ENCODE data around the gene MINDY4. TPM values are rescaled to one million over a fixed set of nuclear protein-coding genes. Genes with fewer than 3 reads are reported as not detected.
"Not testable (repeated sequence)": the region's sequence is repeated elsewhere in the genome, so short reads cannot be mapped to it uniquely, and the experiment has no call there.

Gene MINDY4
- total RNA-seq, 1 experiment from 2014 or later = 9.2 TPM

- no peak for TF ChIP-seq CTCF (IDR thresholded peaks at IDR 0.05; ENCODE audit: unreplicated experiment)
- peak; percentile 39 for DNase-seq (ENCODE audit: unreplicated experiment)
- intact Hi-C loops (cut with micrococcal nuclease) = no loop called here
- no peak overlapping the region for H3K27ac Mint-ChIP-seq (ENCODE audit: low read depth, unreplicated experiment)
- POLR2A ChIA-PET = no interaction called here
- H3K4me3 Mint-ChIP-seq (ENCODE audit: unreplicated experiment) = no peak overlapping the region
- no peaks in the 10 kb centered on the region for H3K9me3 Mint-ChIP-seq (ENCODE audit: unreplicated experiment)
- peaks cover 13% of the 10 kb centered on the region for H3K36me3 Mint-ChIP-seq (ENCODE audit: insufficient read depth, unreplicated experiment)
- no peaks in the 10 kb centered on the region for H3K27me3 Mint-ChIP-seq (ENCODE audit: insufficient read depth, unreplicated experiment)
- H3K4me1 Mint-ChIP-seq (ENCODE audit: insufficient read depth, unreplicated experiment) = peaks cover 19% of the 10 kb centered on the region
- CTCF ChIA-PET = interaction anchor here (0.6 to 4.9 kb wide), 9 partner anchors 10 to 318 kb away, joined by 3 to 33 read pairs (median 6); no protein-coding TSS in a partner anchor
- no TSS peak for BruUV-seq (replicated peaks)
These were observed 33.0 kb downstream of the MINDY4 start for GRCh38 chr7:30804078-30804661.

- CTCF ChIA-PET = interaction anchor here (0.6 to 4.9 kb wide), 9 partner anchors 19 to 317 kb away, joined by 3 to 33 read pairs (median 3); no protein-coding TSS in a partner anchor
- Mint-ChIP-seq H3K27ac (ENCODE audit: low read depth, unreplicated experiment) (no peak overlapping the region), H3K27me3 (ENCODE audit: insufficient read depth, unreplicated experiment) (no peaks in the 10 kb centered on the region), H3K4me1 (ENCODE audit: insufficient read depth, unreplicated experiment) (peaks cover 11% of the 10 kb centered on the region), H3K36me3 (ENCODE audit: insufficient read depth, unreplicated experiment) (peaks cover 13% of the 10 kb centered on the region), H3K4me3 (ENCODE audit: unreplicated experiment) (no peak overlapping the region), H3K9me3 (ENCODE audit: unreplicated experiment) (no peaks in the 10 kb centered on the region)
- BruUV-seq (replicated peaks) = no TSS peak
- POLR2A ChIA-PET = no interaction called here
- intact Hi-C loops (cut with micrococcal nuclease) = no loop called here
- DNase-seq (ENCODE audit: unreplicated experiment) = no peak
- TF ChIP-seq CTCF (IDR thresholded peaks at IDR 0.05; ENCODE audit: unreplicated experiment) = no peak
These were observed 34.0 kb downstream of the MINDY4 start for GRCh38 chr7:30805081-30805691.

- intact Hi-C loops (cut with micrococcal nuclease) = no loop called here
- no peaks in the 10 kb centered on the region for H3K9me3 Mint-ChIP-seq (ENCODE audit: unreplicated experiment)
- POLR2A ChIA-PET = interaction anchor here (0.6 to 0.7 kb wide), 2 partner anchors 67 to 162 kb away, joined by 3 to 6 read pairs; no protein-coding TSS in a partner anchor
- BruUV-seq (replicated peaks) = no TSS peak
- H3K4me1 Mint-ChIP-seq (ENCODE audit: insufficient read depth, unreplicated experiment) = peaks cover 11% of the 10 kb centered on the region
- TF ChIP-seq CTCF (IDR thresholded peaks at IDR 0.05; ENCODE audit: unreplicated experiment) = no peak
- no peak for DNase-seq (ENCODE audit: unreplicated experiment)
- H3K27ac Mint-ChIP-seq (ENCODE audit: low read depth, unreplicated experiment) = no peak overlapping the region
- H3K4me3 Mint-ChIP-seq (ENCODE audit: unreplicated experiment) = no peak overlapping the region
- H3K36me3 Mint-ChIP-seq (ENCODE audit: insufficient read depth, unreplicated experiment) = peaks cover 13% of the 10 kb centered on the region
- CTCF ChIA-PET = interaction anchor here (0.7 to 4.9 kb wide), 8 partner anchors 18 to 317 kb away, joined by 3 to 33 read pairs (median 3); no protein-coding TSS in a partner anchor
- no peaks in the 10 kb centered on the region for H3K27me3 Mint-ChIP-seq (ENCODE audit: insufficient read depth, unreplicated experiment)
These were observed 34.7 kb downstream of the MINDY4 start for GRCh38 chr7:30805931-30806330.

GRCh38 chr7:30807477-30807876 is 36.3 kb downstream of the MINDY4 start:
- H3K4me3 Mint-ChIP-seq (ENCODE audit: unreplicated experiment); H3K9me3 Mint-ChIP-seq (ENCODE audit: unreplicated experiment); H3K27ac Mint-ChIP-seq (ENCODE audit: low read depth, unreplicated experiment); DNase-seq (ENCODE audit: unreplicated experiment); intact Hi-C loops (cut with micrococcal nuclease); POLR2A ChIA-PET; H3K27me3 Mint-ChIP-seq (ENCODE audit: insufficient read depth, unreplicated experiment); BruUV-seq (replicated peaks): not testable (repeated sequence)
- H3K36me3 Mint-ChIP-seq (ENCODE audit: insufficient read depth, unreplicated experiment) = peaks cover 13% of the 10 kb centered on the region
- H3K4me1 Mint-ChIP-seq (ENCODE audit: insufficient read depth, unreplicated experiment) = peaks cover 11% of the 10 kb centered on the region
- CTCF ChIA-PET = interaction anchor here (4.9 kb wide), 1 partner anchor 315 kb away, joined by 33 read pairs; no protein-coding TSS in a partner anchor

GRCh38 chr7:30807941-30808340 is 36.7 kb downstream of the MINDY4 start:
- Mint-ChIP-seq H3K4me1 (ENCODE audit: insufficient read depth, unreplicated experiment) (peaks cover 11% of the 10 kb centered on the region), H3K36me3 (ENCODE audit: insufficient read depth, unreplicated experiment) (peaks cover 11% of the 10 kb centered on the region)
- H3K9me3 Mint-ChIP-seq (ENCODE audit: unreplicated experiment); CTCF ChIA-PET; POLR2A ChIA-PET; H3K27ac Mint-ChIP-seq (ENCODE audit: low read depth, unreplicated experiment); intact Hi-C loops (cut with micrococcal nuclease); H3K4me3 Mint-ChIP-seq (ENCODE audit: unreplicated experiment); BruUV-seq (replicated peaks); H3K27me3 Mint-ChIP-seq (ENCODE audit: insufficient read depth, unreplicated experiment); DNase-seq (ENCODE audit: unreplicated experiment): not testable (repeated sequence)

Measured in MCF 10A (cell line).